GM12865 (cell line): ENCODE results near the gene B4GALT2.

Source experiments
- DNase-seq: peaks from one replicate; pipeline ENCODE4 v3.0.0; 2010; ENCODE audit warnings: low read depth
- H3K4me3 ChIP-seq: 2 replicates; pipeline ENCODE4 v1.5.1; 2011; ENCODE audit warnings: mild to moderate bottlenecking, low read depth, low read length, control low read depth
- TF ChIP-seq, protein P1 (sequence below): IDR thresholded peaks from 2 replicates; pipeline ENCODE4 v1.5.1; 2011; ENCODE audit warnings: low read length, control low read depth, low read depth, inconsistent platforms; ENCODE audit not compliant: insufficient read depth; ENCODE audit errors: missing control alignments

Gene B4GALT2

DNA sequence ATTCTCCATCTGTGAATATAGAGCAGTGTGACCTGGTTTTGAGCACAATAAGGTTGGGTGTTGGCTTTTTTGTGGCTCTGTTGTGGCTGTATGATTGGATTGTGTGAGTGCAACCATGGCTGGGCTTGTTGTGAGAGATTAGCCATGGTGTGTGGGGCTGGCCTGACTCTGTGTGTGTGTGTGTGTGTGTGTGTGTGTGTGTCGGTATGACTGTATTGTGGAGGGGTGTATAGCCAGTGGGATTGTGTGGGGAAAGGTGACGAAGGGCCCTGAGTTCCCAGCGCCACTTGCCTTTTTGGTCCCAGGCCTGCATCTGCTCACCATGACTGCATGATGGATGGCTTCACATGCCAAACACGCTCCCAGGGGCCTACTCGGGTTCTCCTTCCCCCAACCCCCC lies 58.1 kb downstream of the B4GALT2 start:
- no peak overlapping the region for H3K4me3 ChIP-seq
- TF ChIP-seq, protein P1, sequence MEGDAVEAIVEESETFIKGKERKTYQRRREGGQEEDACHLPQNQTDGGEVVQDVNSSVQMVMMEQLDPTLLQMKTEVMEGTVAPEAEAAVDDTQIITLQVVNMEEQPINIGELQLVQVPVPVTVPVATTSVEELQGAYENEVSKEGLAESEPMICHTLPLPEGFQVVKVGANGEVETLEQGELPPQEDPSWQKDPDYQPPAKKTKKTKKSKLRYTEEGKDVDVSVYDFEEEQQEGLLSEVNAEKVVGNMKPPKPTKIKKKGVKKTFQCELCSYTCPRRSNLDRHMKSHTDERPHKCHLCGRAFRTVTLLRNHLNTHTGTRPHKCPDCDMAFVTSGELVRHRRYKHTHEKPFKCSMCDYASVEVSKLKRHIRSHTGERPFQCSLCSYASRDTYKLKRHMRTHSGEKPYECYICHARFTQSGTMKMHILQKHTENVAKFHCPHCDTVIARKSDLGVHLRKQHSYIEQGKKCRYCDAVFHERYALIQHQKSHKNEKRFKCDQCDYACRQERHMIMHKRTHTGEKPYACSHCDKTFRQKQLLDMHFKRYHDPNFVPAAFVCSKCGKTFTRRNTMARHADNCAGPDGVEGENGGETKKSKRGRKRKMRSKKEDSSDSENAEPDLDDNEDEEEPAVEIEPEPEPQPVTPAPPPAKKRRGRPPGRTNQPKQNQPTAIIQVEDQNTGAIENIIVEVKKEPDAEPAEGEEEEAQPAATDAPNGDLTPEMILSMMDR: no peak
- DNase-seq: no peak

DNA sequence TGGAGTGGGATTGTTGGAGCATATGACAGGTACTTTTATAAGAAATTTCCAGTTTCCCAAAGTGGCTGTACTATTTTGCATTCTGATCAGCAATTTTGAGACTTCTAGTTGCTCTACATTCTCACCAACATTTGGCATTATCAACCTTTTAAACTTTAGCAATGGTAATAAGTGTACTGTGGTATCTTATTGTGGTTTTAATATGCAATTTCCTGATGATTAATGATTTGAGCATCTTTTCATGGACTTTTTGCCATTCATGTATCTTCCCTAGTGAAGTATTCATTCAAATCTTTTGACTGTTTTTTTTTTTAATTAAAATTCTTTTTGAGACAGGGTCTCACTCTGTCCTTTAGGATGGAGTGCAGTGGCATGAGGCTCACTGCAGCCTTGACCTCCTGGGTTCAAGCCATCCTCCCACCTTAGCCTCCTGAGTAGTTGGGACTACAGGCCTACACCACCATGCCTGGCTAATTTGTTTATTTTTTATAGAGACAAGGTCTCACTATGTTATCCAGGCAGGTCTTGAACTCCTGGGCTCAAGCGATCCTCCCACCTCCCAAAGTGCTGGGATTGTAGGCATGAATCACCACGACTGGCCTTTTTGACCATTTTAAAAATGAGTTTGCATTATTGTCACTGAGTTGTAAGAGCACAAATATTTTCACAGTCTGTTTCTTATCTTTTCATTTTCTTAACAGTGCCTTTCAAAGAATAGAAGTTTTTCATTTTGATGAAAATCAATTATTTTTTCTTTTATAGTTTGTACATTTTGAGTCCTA lies 60.1 kb downstream of the B4GALT2 start:
- DNase-seq: no peak
- no peak overlapping the region for H3K4me3 ChIP-seq
- TF ChIP-seq, protein P1: no peak

DNA sequence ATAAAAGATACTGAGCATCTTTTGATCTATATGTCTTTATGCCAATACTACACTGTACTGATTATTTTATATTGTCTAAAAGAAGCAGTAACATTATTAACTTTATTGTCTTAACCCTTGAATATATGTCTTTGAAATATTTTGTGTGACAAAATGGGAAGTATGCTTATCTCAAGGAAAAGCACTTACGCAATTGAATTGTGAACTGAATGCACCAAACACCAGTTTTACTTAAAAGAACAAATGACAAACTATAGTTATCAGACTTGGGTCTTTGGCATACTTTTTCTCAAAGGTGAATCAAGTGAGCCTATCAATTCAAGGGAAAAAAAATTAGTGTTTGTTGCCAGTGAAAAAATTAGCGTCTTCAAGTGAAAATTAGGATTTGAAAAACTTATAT lies 61.4 kb downstream of the B4GALT2 start:
- DNase-seq: no peak
- TF ChIP-seq, protein P1: no peak

More for the DNA sequence above, 61.4 kb downstream of the B4GALT2 start:
- no peak overlapping the region for H3K4me3 ChIP-seq
